HL-60/S4 (cell line): ENCODE results near the gene SGCD.

Source experiments
- in situ Hi-C: fragments of 300-500 bp; cut with MboI; formaldehyde crosslinking; loops from 2 replicates; pipeline ENCODE4 v1.14.3; 2022; ENCODE audit warnings: low sequenced_read_pairs

SGCD gene

DNA sequence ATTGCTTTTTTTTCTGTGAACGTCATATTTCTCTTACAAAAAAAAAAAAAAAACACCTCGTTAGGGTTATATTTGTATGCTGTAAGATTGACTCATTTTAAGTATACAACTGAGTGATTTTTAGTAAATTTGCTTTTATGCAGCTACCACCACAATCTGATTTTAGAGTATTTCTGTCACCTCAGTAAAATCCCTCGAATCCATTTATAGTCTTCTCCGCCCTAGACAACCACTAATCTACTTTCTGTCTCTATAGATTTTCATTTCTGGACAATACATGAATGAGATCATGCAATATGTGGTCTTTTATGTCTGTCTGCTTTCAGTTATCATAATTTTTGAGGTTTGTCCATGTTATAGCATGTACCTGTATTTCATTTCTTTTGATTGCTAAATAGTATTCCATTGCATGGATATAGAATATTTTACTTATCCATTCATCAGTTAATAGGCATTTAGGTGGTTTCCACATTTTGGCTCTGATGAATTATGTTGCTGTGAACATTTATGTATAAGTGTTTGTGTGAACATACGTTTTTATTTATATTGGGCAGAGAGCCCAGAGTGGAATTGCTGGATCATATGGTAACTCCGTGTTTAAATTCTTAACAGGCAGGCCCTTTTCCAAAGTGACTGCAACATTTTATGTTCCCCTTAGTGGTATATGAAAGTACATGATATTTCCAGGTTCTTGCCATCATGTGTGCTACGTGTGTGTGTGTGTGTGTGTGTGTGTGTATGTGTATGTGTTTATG lies 171.4 kb downstream of the SGCD start:
- in situ Hi-C loops: no loop called here

DNA sequence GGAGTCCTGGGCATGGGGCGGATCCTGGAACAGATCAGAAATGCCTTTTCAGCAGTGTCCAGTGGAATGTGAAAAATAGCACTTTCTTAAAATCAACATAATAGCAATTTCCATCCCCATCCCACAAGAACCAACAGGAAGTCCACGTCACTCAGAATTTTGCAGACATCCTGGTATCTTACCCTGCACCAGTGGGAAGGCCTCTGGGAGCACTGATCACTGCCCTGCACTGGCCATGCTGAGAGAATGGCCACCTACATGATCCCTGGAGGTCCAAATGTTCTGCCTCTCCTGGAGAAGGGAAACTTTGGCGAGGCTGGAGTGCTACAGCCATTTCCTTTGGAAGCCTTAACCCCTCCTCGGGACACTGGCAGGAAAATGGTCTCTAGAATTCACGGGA lies 173.8 kb downstream of the SGCD start:
- in situ Hi-C loops: no loop called here

DNA sequence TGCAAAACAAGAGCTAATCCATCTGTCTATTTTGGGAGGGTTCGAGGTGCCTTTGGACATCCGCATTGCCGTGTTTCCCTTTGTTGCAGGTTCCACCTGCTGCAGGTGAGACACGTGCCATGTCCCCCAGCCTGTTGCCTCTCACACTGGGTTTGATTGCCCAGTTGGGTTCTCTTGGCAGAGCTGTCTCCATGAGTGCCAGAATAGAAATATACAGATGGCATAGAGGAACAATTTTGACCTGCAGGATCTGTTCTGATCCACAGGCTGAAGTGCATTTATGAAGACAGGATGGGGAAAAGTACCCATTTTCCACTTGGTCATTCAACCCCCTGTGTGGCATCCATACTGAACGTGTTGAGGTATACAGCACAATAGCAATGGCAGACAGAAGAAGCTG lies 178.1 kb downstream of the SGCD start:
- in situ Hi-C loops: no loop called here

DNA sequence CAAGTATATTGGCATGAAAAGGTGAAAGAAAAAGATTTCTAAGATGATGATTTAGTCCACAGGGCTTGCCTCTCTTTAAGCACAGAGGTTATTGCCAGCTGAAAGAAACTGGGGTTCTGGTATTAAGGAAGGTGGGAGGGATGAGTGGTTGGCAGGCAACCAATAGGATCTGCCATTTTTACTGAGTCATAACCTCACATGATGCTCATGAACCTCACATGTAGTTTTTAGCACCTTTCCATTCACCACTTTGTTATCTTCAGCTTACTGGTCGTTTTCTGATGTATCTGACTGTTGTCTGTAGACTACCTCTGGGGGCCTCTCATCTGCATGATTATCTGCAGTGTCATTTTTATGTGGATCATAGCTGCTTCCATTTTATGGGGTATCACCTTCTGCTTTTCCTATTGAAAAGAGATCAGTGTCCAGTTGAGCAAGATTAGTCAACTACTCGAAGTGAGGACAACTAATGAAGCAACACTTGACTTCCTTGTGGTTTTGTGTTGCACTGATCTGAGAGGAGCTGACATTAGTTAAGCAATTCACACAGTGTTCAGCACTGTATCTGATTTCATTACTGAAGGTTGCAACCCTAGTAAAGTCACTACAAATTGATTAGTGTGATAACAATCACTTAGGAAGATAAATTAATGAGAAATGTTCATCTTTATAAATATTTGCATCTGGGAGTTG lies 186.3 kb downstream of the SGCD start:
- in situ Hi-C loops: no loop called here

DNA sequence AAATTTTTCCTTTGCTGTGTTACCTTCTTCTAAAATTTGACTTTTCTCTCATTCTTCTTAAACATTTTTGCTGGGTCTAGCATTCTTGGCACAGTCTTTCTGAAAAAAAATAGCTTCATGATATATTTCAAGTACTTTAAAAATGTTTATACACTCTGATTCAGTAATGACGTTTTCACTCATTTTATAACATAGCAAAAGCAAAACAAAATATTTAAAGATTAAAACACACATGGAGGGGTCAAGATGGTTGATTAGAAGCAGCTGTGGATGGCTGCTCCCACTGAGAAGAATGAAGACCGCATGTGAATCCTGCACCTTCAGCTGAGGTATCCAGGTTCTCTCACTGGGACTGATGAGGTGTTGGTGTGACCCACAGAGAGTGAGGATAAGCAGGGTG lies 188.2 kb downstream of the SGCD start:
- in situ Hi-C loops: no loop called here

GRCh38 chr5:156515803-156516360 lies 188.9 kb downstream of the SGCD start:
- in situ Hi-C loops: no loop called here

DNA sequence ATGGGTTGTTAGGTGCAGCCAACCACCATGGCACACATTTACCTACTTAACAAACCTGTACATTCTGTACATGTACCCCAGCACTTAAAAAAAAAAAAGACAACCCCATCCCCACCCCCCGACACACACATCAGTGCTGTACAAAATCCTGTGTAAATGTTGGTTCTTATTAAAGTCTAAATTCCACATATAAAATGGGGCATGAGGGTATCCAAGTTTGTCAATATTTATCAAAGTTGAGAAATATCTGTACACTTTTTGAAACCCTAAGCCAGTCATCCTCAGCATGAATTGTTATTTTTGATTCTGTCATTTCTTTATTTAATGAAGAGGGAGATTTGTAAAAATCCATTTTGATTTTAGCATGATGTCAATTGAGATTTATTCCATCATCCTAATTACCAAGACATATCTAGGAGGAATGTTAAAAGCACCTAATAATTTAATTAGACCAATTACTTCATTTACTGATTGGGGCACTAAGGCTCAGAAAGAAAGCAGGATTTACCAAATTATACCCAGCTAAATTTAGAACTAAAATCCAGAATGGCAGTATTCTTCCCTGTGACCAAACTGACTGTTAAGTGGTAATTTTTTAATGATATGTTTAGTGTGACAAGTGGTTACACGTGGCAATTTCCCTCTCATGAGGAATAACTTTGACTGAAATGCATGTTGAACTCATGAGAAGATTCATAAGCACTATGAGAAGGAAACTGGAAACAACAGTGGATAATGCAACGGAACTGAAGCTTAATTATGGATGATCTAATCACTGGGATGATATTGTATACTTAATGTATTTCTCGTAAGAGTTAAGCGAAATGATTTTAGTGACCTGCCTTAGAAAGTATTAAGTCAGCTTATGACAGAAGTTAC lies 195.9 kb downstream of the SGCD start:
- in situ Hi-C loops: no loop called here

DNA sequence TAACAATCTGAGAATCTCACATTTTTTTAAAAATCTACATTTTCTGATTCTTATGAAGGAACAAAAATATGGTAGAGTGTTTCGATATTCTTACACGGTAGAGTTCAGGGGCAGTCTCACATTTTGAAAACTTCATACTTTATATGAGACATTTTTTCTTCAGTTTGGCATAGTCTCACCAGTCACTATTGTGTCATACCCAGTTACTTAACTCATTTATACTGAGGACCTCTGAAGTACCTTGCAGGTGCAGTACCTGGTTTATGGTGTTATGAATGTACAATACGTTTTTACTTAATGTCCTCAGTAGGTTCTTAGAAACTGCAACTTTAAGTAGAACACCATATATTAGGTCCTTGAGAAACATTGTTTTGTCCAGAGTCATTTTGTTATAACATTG lies 196.6 kb downstream of the SGCD start:
- in situ Hi-C loops: no loop called here

GRCh38 chr5:156526081-156526925 lies 199.3 kb downstream of the SGCD start:
- in situ Hi-C loops: no loop called here

- in situ Hi-C loops: no loop called here
Observed at GRCh38 chr5:156527611-156528010, 200.6 kb downstream of the SGCD start.

GRCh38 chr5:156528673-156529072 lies 201.7 kb downstream of the SGCD start:
- in situ Hi-C loops: no loop called here

- in situ Hi-C loops: no loop called here
Observed at GRCh38 chr5:156529892-156530291, 202.9 kb downstream of the SGCD start.

DNA sequence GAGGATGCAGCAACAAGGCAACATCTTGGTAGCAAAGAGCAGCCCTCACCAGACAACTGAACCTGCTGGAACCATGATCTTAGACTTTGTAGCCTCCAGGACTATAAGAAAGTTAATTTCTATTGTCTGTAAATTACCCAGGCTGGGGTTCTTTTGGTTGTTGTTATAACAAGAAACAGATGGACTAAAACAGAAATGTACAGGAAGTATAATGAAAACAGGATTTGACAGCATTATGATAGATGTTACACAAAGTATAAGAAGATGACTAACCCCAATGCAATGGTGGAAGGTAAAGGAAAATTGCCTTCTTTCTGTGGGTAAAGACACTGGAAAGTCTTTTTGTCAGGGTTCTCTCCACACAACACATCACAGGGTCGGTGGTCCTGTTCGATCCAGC lies 204.2 kb downstream of the SGCD start:
- in situ Hi-C loops: no loop called here

GRCh38 chr5:156532921-156533320 lies 206.0 kb downstream of the SGCD start:
- in situ Hi-C loops: no loop called here

GRCh38 chr5:156534085-156534484 lies 207.1 kb downstream of the SGCD start:
- in situ Hi-C loops: no loop called here

- in situ Hi-C loops: no loop called here
Observed at GRCh38 chr5:156534906-156535485, 208.0 kb downstream of the SGCD start.

- in situ Hi-C loops: no loop called here
Observed at GRCh38 chr5:156540491-156540890, 213.5 kb downstream of the SGCD start.

DNA sequence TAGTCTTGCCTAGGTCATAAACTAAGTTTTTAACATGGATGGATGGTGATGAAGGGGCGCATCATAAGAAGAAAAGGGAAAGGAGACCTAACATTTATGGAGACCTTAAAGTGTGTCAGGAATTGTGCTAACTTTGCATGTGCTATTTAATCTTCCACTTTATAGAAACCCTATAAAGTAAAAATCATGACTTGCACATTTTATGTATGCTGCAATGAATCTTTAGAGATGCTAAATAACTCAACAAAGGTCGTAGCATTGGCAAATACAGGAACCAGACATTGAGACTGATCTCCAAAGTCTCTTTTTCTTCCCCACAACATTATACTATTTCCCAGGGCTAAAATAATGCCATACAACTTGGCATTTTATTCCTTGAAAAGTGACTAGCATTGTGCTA lies 214.6 kb downstream of the SGCD start:
- in situ Hi-C loops: no loop called here

DNA sequence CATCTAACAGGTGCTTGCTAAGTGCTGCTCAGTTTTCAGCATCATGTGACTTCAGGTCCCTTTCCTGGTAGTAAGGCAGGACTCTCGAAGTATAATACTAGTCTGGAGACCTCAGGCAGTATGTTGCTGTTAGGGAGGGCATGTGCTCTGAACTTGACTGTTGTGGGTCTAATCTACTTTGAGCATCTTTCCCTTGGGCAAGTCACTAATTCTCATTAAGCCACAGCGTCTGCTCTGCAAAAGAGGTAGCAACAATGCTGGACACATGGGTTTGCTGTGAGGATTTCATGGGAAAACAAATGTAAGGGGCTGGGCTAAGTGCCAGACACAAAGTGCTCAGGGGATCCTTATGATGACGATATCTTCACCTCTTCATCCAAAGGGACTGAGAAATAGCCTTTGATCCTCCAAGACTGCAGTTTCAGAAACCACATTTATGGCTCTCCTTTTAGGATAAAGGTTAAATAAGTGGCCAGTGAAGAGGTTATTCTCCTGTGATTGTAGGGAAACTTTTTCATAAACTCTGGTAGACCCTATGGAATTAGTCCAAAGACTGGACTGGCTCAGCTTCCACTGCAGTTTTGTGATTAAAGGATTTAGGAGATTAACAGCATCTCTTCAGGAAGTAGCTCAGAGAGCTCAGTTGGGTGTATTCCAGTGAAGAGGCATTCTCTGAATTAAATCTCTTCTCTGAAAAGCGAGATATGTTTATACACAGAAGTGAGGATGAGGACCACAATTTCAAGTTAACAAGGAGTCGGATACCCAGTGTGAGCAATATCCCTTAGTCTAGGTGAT lies 216.6 kb downstream of the SGCD start:
- in situ Hi-C loops: no loop called here
